HG02763 (cell line): ENCODE measurements around the gene TTC39B.
A peak's percentile ranks its signal among the peaks of the same experiment; 100 is the strongest.
"Not testable (repeated sequence)": the region's sequence is repeated elsewhere in the genome, so short reads cannot be mapped to it uniquely, and the experiment has no call there.

ENCODE experiments used
- ATAC-seq: cut with Tn5 transposase; IDR thresholded peaks from one replicate; pipeline ENCODE4 v1.9.1; 2021; ENCODE audit warnings: mild to moderate bottlenecking, moderate library complexity; ENCODE audit not compliant: unreplicated experiment

Gene TTC39B

GRCh38 chr9:15271403-15271802 is 35.6 kb downstream of the TTC39B start:
- ATAC-seq = peak; percentile 53

DNA sequence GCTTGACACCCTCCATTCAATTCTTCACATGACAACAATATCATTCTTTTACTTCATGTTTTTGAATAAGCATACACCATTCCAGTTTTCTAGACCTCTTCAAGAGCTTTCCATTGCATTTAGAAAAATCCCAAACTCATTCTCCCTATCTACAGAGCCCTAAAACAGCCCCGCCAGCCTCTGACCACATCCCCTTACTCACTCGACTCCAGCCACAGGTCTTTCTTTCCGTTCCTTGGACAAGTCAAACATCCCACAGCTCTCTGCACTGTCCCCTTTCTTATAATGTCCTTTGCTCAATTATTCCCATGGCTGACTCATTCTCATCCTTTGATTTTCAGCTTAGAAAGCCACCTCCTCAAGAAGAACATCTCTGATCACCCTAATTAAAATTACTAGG is 38.2 kb downstream of the TTC39B start:
- no peak for ATAC-seq

GRCh38 chr9:15268317-15268716 is 38.7 kb downstream of the TTC39B start:
- ATAC-seq = no peak

DNA sequence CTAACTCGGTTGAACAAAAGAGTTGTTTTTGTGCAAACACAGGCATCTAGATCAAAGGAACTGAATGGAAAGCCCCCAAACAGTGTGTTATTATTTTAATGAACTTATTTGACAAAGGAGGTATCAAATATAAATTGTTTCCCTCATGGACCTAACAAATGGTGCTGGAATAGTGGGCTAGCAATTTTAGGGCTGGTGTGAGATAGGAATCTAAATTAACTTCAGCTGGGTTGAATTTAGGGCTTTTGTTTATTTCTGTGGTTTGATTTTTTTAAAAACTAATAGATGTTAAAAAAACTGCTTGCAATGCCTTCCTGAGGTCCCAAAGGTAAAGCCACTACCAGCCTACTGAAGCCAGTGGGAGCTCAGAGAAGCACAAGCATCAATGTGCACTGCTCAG is 42.1 kb downstream of the TTC39B start:
- no peak for ATAC-seq

GRCh38 chr9:15262581-15262980 is 44.4 kb downstream of the TTC39B start:
- ATAC-seq = no peak

GRCh38 chr9:15256426-15256825 is 50.6 kb downstream of the TTC39B start:
- no peak for ATAC-seq

- ATAC-seq = no peak
These were observed 53.2 kb downstream of the TTC39B start for GRCh38 chr9:15253786-15254185.

DNA sequence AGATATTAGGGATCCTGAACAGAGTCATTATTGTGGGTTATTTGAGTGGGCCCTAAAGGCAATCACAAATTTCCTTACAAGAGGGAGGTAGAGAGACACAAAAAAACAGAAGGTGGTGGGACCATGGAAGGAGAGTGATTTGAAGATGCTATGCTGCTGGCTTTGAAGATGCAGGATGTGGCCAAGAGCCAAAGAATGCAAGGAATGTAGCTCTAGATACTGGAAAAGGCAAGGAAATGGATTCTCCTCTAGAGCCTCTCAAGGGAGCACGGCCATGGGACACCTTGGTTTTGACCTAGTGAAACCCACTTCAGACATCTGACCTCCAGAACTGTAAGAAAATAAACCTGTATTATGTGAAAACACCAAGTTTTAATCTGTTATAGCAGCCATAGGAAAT is 53.8 kb downstream of the TTC39B start:
- ATAC-seq = no peak

DNA sequence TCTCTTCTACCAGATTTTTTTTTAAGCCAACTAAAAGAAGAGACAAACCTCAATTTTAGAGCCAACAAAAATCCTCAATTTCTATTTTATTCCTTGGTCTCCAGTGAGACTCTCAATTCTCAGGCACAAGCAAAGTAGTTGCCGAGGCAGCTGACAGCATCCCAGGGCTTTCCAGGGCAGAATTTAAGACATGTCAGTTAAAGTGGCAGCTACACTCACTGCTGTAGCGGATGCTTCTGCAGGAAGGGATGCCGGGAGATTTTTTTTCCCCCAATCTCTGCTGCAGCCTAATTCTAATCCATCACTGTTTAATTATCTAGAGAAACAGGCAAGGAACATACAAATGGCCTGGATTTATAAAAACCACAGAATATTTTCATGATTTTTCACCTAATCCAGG is 57.0 kb downstream of the TTC39B start:
- ATAC-seq = no peak

DNA sequence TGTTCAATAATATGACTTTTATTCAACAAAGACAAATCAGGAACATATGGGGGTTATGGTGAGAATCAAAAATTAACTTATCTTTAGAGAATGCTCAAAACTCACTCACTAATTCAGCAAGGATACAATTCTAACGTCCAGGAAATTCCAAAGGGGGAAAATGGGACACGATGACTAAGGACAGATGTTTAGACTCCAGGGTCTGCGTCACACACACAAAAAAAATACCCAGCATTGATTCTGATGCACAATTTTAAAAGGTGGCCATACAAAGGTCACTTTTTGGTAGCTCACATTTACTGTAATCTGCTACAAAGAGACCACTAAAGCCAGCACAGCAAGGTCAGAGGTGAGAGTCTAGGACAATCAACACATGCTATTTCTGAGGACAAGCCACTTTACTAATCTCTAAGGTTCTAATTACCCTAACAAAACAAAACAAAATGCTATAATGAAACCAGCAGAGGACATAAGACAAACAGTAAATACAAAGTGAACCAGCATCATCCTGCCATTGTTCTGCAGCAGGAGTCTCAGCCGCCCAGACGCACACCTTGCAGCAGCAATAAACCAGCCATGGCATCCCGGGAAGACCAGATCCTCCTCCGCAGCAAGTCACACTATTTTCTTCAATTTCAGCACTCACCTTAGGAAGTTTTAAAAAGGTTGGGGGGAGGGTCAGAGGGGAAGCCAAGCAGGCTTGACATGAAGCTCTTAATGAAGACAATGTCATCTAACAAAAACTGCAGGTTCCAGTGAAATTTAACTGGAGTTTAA is 57.8 kb downstream of the TTC39B start:
- no peak for ATAC-seq

- ATAC-seq = no peak
These were observed 58.4 kb downstream of the TTC39B start for GRCh38 chr9:15248621-15249020.

DNA sequence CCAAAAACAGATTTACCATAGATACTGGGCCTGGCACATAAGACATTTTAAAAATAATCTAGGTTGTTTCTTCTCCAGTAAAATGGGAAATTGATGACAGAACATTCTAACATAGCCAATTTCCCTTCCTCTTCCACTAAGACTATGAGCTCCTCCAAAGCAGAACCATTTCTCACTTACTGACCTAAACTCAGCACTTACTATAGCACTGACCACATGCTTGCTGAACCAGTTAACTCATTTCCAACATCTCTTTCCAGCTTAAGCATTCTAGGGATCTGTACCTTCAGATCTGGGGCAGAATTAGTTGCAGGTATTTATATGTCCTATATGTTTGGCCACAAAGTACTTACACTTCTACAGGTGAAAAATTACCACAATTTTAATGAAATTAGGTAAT is 58.9 kb downstream of the TTC39B start:
- no peak for ATAC-seq

DNA sequence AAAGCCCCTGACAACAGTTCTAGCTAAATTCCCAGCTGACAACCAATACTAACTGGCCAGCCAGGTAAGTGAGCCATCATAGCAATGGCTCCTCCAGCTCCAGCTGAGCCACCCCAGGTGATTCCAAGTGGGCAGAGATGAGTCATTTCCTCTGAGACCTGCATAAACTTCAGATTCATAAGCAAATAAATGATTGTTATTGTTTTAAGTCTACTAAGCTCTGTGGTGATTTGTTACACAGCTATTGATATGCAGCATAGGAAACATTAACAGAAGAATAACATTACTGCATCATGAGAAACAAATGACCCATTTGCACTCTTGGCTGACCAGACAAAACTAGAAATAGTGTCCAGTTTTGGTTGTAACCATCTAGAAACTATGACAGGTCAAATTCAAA is 60.3 kb downstream of the TTC39B start:
- ATAC-seq = no peak

GRCh38 chr9:15246243-15246642 is 60.8 kb downstream of the TTC39B start:
- ATAC-seq = no peak

DNA sequence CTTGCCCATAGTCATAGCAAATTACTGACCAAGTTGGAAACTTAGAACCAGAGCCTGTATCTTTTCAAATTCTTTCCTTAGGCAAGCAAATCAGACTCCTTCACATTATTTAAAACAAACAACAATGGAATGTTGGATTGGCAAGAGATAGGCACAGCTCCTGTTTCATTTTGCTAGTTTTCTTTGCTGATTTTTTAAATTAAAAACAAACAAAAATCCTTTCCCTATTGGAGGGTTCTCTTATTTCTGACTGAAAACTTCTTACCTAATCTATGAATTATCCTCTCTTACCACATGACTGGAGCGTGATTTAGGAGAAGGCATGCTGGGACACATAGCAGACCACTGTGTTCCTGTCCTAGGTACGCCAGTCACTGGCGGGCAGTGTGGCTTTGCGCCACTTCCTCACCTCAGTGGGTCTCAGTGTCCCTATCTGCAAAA is 63.0 kb downstream of the TTC39B start:
- no peak for ATAC-seq

DNA sequence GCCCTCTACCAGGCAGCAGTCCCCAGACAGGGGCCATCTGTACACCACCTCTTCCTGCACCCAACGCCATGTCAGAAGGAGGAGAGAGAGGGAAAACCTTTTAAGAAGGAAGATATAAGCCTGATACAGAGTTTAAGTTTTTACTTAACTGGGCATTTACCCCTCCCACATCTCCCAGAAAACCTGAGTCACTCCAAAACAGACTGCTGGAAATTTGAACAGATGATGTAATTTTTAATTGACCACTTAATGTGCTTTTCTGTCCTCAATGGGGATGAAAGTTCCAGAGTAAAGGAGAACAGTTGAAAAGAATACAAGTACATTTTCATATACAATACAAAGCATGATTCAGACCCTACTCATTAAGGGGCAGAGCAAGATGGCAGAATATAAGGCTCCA is 63.9 kb downstream of the TTC39B start:
- ATAC-seq = no peak

DNA sequence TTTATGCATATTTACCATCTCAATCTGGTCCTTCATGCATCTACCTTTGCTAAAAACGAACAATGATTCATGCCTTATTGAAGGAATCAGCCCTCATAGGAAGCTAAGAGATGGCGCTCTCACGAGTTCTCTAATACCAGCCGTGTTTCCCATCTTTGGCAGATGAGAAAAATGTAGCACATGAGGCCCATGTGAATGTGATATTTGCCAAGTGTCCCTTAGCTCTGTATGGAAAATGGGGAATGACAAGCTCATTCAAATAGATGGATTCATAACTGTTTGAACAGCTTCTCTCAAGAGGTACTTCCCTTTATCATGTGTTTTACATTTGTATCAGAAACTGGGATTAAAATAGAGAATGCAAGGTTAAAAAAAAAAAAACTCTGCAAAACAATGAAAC is 66.1 kb downstream of the TTC39B start:
- ATAC-seq = no peak

GRCh38 chr9:15239816-15240215 is 67.2 kb downstream of the TTC39B start:
- no peak for ATAC-seq

- ATAC-seq = no peak
These were observed 68.4 kb downstream of the TTC39B start for GRCh38 chr9:15238646-15239045.

DNA sequence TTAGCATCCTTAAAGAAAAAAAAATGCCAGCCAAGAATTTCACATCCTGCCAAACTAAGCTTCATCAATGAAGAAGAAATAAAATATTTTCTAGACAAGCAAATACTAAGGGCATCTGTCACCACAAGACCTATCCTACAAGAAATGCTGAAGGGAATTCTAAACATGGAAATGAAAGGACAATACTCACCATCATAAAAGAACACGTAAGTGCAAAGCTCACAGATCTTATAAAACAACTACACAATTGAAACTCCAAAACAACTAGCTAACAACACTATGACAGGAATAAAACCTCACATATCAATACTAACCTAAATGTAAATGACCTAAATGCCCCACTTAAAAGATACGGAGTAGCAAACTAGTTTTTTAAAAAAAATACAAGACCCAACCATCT is 71.4 kb downstream of the TTC39B start:
- no peak for ATAC-seq

DNA sequence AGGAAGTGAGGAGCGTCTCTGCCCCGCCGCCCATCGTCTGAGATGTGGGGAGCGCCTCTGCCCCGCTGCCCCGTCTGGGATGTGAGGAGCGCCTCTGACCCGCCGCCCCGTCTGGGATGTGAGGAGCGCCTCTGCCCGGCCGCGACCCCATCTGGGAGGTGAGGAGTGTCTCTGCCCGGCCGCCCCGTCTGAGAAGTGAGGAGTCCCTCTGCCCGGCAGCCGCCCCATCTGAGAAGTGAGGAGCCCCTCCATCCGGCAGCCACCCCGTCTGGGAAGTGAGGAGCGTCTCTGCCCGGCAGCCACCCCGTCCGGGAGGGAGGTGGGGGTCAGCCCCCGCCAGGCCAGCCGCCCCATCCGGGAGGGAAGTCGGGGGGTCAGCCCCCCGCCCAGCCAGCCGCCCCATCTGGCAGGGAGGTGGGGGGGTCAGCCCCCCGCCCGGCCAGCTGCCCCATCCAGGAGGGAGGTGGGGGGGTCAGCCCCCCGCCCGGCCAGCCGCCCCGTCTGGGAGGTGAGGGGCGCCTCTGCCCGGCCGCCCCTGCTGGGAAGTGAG is 73.0 kb downstream of the TTC39B start:
- ATAC-seq = not testable (repeated sequence)

GRCh38 chr9:15232706-15233280 is 74.2 kb downstream of the TTC39B start:
- not testable (repeated sequence) for ATAC-seq
